Germinal center (tissue), 1 donor: ENCODE measurements around the gene MYL12A.

Experiments used
- DNase-seq: peaks from one replicate; pipeline ENCODE4 v3.0.0; 2012; ENCODE audit warnings: mixed read lengths, low spot score

MYL12A gene

DNA sequence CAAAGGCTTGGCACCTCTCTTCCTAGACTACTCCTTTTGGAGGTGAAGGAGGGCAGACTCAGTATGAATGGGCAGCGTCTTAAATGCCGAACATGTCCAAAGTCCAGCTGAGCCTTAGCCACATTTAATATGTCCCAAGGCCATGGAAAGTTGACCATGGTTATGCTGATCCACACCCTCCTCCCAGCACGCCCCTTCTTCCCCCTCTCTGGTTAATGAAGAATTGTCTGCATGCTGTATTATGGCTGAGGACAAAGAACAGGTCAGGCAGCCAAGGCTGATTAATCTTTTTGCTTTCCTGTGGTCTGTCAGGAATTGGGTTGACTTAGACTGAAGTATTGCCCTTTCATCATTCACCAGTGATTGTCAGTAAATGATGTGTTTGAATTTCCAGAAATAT is 22.0 kb upstream of the MYL12A start:
- no peak for DNase-seq

DNA sequence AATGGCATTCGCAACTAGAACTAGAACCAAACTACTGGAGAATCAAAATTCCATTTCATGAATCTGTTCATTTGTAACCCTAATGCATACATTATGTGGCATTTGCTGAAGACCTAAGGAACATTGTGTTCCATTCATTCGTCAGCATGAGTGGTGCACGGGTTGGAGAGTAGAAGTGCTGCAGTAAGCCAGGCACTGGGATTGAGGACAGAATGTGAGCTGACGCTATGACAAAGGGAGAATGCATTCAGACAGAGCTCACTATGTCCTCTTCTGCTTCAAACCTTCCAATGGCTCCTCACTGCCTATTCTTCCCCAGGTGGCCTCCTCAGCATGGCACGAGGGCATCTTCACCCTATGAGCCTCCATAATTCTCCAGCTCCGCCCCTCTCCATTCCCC is 21.6 kb upstream of the MYL12A start:
- no peak for DNase-seq

DNA sequence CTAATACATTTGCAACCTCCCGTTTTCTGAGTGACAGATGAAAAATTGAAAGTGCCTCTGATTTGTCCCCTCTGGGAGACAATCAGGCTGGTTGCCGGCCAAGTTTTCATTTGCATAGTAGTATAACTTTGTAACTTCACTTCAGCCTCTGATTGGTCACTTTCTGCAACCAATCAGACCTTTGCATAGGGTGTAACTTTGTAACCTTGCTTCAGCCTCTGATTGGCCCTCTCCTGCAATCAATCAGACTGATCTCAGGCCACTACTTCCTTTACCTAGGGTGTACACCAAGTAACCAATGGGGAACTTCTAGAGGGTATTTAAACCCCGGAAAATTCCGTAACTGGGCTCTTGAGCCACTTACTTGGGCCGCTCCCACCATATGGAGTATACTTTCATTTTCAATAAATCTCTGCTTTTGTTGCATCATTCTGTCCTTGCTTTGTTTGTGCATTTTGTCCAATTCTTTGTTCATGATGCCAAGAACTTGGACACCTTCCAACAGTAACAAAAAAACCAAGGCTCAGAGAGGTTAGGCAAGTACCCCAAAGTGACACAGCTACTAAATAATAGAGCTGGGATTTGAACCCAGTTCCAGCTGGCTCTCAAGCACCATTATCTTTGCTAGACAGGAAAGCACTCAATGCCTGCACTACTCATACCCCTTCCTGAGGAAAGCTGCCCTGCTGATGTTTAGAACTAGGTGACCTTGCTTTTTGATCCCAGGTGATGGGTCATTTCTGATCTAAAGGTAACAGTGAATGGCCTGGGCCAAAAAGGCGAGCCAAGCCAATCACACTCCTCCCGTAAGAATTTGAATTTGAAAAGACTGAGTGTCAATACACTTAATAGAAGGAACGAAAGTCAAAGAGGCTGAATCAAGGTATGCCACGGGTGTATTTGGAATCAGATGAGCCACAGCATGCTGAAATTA is 16.9 kb upstream of the MYL12A start:
- DNase-seq: no peak

DNA sequence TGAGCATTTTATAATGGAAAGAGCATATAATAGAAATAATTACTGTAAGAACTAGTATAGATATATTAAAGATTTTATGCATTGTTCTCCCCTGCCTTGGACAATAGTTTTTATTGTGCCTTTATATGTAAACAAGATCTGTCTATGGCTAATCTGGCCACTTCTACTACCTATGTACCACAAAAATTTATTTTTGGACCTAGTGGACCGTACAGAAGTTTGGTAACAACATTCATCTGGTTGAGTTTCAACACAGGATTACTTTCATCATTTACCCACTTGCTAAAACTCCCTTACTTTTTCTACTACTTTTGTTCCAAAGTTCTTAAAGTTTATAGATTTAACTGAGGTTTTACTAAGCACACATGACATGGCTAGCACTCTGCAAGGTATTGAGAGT is 14.6 kb upstream of the MYL12A start:
- no peak for DNase-seq

DNA sequence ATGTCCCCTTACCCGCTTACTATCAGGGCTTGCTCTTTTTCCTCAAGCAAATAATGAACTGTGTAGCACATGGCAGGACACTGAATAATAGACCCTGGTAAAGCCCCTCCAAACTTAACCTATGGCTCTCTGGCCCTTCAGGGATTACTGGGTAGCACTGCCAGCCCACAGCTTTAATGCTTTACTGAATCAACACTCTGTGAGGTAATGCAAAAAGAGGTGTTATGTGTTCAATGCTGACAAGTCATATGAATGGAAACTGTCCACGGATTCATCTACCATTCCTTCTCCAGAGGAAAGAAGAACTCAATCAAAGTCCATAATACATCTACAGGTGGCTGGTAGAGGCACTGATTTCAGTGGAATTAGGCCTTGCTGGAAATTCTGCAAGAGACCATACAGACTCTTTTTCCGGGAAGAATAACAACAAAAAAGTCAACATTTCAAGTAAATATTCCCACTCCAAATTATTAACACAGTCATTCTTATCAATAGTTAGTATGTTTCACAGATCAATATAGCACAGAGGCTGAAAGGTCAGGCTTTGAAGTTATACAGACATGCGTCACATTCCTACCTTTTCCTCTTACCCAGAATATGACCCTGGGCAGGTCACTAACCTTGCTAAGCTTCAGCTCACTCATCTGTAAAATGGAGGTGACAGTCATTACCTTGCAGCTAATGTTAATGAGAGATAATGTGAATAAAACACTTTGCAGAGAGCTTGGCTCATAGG is 14.0 kb upstream of the MYL12A start:
- no peak for DNase-seq

DNA sequence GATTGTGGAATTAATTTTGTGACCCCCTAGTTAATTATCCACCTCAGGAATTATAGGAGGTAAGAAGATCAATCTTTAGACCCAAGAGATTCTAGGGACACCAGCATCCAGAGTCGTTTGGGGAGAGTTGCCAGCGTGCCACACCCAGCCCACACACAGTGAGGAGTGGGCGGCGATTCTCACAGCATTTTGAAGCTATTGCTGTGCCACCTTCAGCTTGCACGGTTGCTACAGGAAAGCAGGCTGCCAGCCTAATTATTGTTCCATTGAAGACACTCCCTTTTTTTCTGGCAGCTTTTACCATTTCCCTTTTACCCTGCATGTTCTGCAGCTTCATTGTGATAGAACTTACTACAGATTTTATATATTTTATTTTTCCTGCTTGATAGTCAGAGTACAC is 13.1 kb upstream of the MYL12A start:
- no peak for DNase-seq

GRCh38 chr18:3235846-3236245 is 11.8 kb upstream of the MYL12A start:
- DNase-seq: no peak

GRCh38 chr18:3236470-3236869 is 11.1 kb upstream of the MYL12A start:
- no peak for DNase-seq

DNA sequence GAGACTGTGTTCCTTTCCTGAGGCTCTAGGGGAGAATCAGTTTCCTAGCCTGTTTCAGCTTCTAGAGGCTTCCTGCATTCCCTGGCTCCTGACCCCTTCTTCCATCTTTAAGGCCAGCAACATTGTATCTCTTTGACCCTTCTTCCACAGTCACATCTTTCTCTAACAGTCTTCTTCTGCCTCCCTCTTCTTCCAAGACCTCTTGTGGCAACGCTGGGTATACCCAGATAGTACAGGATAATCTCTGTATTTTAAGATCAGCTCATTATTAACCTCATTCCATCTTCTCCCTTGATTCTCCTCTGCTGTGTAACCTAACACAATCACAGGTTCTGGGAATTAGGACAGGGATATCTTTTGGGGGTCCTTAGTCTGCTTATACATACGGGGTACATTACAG is 8.9 kb upstream of the MYL12A start:
- DNase-seq: no peak

- DNase-seq: no peak
Measured at GRCh38 chr18:3245185-3245564, 2.4 kb upstream of the MYL12A start.

- peak; percentile 71 for DNase-seq
Measured at GRCh38 chr18:3245853-3246634, 1.6 kb upstream of the MYL12A start.

GRCh38 chr18:3246635-3247239 is 864 bp upstream of the MYL12A start:
- DNase-seq: peak; percentile 41

- DNase-seq: no peak
Measured at GRCh38 chr18:3248062-3248657, 559 bp downstream of the MYL12A start.

GRCh38 chr18:3248658-3249359 is 1.2 kb downstream of the MYL12A start:
- no peak for DNase-seq

DNA sequence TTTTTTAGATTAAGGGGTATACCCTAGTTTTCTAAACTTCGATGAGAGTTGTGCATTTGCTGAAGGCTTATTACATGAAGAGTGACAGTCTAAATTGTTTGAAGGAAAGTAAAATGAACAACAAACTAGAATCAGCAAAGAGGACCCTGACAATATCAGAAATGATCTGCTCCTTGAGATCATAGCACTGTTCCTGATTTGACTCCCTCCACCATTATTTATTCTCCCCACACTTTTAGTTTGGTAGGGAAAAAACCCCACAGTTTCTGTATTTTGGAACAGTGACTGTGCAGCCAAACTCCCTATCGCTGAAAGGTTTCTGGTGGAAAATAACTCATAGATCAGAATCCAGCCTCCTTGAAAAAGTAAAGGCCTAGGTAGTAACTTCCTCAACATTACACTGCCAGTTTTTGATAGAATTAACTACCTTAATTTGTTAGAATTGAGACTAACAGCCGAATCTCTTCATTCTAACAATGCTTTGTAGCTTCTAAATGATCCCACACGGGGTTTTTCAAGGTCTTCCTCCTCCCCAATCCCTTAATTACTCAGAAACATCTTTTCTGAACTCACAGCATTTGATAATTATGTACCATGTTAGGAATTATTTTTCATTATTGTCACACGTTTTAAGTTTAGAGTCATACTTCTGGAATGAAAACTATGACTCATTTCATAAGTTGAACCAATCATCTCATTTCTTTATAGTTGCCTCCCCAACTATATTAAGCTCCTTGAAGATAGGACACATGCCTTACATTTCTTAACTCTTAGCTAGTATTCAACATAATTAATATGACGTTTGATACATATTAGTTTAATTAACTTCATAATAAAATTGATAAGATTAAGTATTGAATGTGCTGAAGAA is 2.9 kb downstream of the MYL12A start:
- no peak for DNase-seq

DNA sequence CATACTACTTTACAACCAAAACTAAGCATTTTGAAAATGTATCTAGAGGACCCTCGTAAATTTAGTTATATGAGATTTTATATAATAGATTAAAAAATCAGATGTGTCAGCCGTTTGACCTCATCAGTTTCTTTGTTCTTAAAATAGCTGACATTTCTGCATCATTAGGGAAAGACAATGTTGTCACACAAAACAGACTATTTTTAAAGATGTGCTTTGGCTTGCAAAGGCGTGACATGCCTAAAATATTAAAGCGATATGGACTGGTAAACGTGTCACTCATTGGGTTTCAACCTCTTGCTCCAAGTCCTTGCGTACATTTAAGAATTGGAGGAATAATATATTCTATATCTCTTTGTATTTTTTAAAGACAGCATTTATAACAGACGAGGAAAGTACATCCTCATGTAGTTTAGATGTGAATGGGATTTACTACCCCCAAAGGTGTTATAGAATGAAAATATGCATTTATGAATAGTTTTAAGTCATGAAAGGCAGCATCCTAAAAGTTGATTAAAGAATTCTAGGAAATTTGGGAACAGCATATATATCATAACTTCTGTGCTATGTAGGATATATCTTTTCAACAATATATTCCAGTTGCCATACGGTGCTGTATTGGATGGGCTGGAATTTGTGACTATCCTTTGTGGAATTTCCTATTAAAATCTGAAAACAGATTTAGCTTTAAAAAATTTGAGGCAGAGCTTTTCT is 3.8 kb downstream of the MYL12A start:
- no peak for DNase-seq

DNA sequence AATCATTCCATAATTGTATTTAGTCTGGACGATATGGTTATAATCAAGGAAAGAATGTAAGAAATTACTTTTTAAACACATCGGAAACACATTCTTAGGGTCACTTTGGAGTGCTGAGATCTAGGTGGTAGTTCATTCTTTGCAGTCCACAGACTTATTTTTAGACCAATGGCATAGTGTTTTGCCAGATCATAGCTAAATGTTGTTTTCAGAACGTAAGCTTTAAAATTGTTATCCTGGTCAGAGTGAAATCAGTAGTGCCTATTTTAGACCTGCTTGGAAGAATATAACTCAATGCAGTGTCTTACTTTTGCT is 4.3 kb downstream of the MYL12A start:
- no peak for DNase-seq

DNA sequence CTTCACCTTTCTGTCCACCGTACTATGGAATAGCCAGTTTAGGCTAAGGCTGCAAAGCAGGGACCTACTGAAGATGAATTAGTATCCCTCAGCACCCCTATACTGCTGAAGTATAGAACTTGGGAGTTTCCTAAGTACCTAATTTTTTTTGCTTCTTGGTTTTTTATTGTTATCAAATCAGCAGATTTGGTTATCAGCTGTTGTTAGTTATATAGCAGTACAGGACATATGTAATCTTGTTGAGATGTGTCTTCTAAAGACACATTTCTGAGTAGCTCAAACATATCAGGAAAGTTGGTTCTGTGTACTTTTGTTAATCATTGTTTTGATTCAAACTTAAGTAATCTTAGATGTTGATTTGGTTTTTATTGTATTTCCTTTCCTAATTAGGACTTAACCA is 5.2 kb downstream of the MYL12A start:
- DNase-seq: no peak

DNA sequence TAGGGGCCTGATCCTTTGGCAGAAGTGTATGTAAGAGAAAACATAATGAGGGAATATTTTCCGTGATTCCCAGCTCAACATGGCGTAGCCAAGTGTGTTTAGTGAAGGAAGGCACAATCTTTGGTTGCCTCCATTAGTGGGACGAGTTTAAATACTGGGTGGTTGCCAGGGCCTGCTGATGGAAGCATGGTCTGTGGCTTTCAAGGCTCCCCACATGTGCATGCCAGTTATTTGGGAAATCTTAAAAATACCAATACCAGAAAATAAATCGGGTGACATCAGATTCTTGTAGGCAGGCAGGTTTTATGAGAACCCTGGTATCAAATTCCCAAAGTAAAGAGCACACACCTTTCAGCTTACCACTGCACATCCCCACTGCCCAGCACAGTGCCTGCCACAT is 7.1 kb downstream of the MYL12A start:
- no peak for DNase-seq
